PFSK-1 (cell line): Measurements from ENCODE around the gene KCNH1.

Source experiments
- POLR2AphosphoS5 ChIP-seq: IDR thresholded peaks from 2 replicates; pipeline ENCODE4 v1.6.1; 2012; ENCODE audit warnings: low read depth, mild to moderate bottlenecking, control low read depth, low read length, moderate library complexity
- REST ChIP-seq, 2 experiments: IDR thresholded peaks; 2 replicates each; pipeline versions ENCODE4 v1.6.1 to v1.8.0; 2011 to 2012; ENCODE audit warnings: low read depth in 2 of 2, low read length in 2 of 2, control low read depth in 1 of 2, inconsistent platforms in 1 of 2, mild to moderate bottlenecking in 1 of 2, moderate library complexity in 1 of 2; ENCODE audit not compliant: insufficient read depth in 1 of 2
- SIN3A ChIP-seq: IDR thresholded peaks from 2 replicates; pipeline ENCODE4 v1.6.1; 2012; ENCODE audit warnings: mild to moderate bottlenecking, low read length, moderate library complexity, borderline replicate concordance; ENCODE audit not compliant: insufficient read depth
- TAF1 ChIP-seq: IDR thresholded peaks from 2 replicates; pipeline ENCODE4 v1.6.1; 2012; ENCODE audit warnings: low read length, control low read depth, borderline replicate concordance; ENCODE audit not compliant: insufficient read depth

GRCh38 chr1:210908257-210908656 is 225.7 kb downstream of the KCNH1 start:
- TF ChIP-seq POLR2AphosphoS5 (no peak), REST (IDR thresholded peaks at IDR 0.05; ENCODE audit: insufficient read depth in 1 of 2, low read depth in 2 of 2, low read length in 2 of 2) (no peak), TAF1 (no peak), SIN3A (no peak)
